ENCODE results near the gene RGS7.

DNA sequence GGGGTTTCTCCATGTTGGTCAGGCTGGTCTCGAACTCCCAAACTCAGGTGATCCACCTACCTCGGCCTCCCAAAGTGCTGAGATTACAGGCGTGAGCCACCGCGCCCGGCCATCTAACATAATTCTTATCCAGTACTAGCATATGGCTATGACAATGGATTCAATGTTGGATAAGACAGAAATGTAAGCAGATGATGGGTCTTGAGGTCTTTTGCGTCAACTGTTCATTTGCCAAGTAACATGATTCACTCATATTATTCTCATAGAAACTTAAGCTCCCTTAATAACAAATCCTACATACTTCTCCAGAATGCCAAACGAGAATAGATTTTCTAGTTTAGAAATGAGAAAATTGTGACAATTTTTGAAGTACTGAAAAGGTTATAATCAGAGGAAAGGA is 170.3 kb downstream of the RGS7 start:
- TF ChIP-seq JUN (IDR thresholded peaks at IDR 0.05) (no peak), HOXB5 (CRISPR knock-in tag; IDR thresholded peaks at IDR 0.05) (no peak)
- TF ChIP-seq, protein P1, sequence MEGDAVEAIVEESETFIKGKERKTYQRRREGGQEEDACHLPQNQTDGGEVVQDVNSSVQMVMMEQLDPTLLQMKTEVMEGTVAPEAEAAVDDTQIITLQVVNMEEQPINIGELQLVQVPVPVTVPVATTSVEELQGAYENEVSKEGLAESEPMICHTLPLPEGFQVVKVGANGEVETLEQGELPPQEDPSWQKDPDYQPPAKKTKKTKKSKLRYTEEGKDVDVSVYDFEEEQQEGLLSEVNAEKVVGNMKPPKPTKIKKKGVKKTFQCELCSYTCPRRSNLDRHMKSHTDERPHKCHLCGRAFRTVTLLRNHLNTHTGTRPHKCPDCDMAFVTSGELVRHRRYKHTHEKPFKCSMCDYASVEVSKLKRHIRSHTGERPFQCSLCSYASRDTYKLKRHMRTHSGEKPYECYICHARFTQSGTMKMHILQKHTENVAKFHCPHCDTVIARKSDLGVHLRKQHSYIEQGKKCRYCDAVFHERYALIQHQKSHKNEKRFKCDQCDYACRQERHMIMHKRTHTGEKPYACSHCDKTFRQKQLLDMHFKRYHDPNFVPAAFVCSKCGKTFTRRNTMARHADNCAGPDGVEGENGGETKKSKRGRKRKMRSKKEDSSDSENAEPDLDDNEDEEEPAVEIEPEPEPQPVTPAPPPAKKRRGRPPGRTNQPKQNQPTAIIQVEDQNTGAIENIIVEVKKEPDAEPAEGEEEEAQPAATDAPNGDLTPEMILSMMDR (IDR thresholded peaks at IDR 0.05) = no peak
